Mesenchymal stem cell (in vitro differentiated cells and primary cell): ENCODE results near the gene NSMCE1.
A peak's percentile ranks its signal among the peaks of the same experiment; 100 is the strongest.
"Not testable (repeated sequence)": the region's sequence is repeated elsewhere in the genome, so short reads cannot be mapped to it uniquely, and the experiment has no call there.

Source experiments
- DNase-seq: peaks from one replicate; pipeline ENCODE4 v3.0.0-alpha.2; 2013
- H2AFZ ChIP-seq: one replicate; pipeline ENCODE4 v1.6.1; 2013; ENCODE audit warnings: low read depth, mild to moderate bottlenecking, control low read depth, inconsistent platforms, low read length, moderate library complexity
- H2AK5ac ChIP-seq: 2 replicates; pipeline ENCODE4 v1.6.1; 2013; ENCODE audit warnings: low read length, moderate library complexity, mild to moderate bottlenecking, inconsistent platforms; ENCODE audit not compliant: severe bottlenecking
- H2BK120ac ChIP-seq: one replicate; pipeline ENCODE4 v1.6.1; 2013; ENCODE audit warnings: low read depth, mild to moderate bottlenecking, inconsistent platforms, low read length, moderate library complexity
- H2BK12ac ChIP-seq, 2 experiments: one replicate each; pipeline ENCODE4 v1.6.1; 2013; ENCODE audit warnings: inconsistent platforms in 2 of 2, low read length in 2 of 2, mild to moderate bottlenecking in 2 of 2, moderate library complexity in 2 of 2, control low read depth in 1 of 2
- H2BK15ac ChIP-seq: one replicate; pipeline ENCODE4 v1.6.1; 2013; ENCODE audit warnings: mild to moderate bottlenecking, low read depth, inconsistent platforms; ENCODE audit not compliant: poor library complexity, severe bottlenecking
- H2BK5ac ChIP-seq: 2 replicates; pipeline ENCODE4 v1.6.1; 2013; ENCODE audit warnings: low read depth, mild to moderate bottlenecking, low read length, control low read depth, inconsistent platforms; ENCODE audit not compliant: poor library complexity, severe bottlenecking
- H3K14ac ChIP-seq, 2 experiments: one replicate each; pipeline ENCODE4 v1.6.1; 2013; ENCODE audit warnings: inconsistent platforms in 2 of 2, low read length in 2 of 2, control low read depth in 1 of 2, mild to moderate bottlenecking in 1 of 2, moderate library complexity in 1 of 2
- H3K18ac ChIP-seq, 2 experiments: one replicate each; pipeline ENCODE4 v1.6.1; 2013; ENCODE audit warnings: inconsistent platforms in 2 of 2, low read length in 2 of 2, control low read depth in 1 of 2, low read depth in 1 of 2, mild to moderate bottlenecking in 1 of 2
- H3K23ac ChIP-seq, 2 experiments: one replicate each; pipeline ENCODE4 v1.6.1; 2013; ENCODE audit warnings: inconsistent platforms in 2 of 2, low read length in 2 of 2, mild to moderate bottlenecking in 2 of 2, moderate library complexity in 2 of 2, control low read depth in 1 of 2
- H3K27ac ChIP-seq: 2 replicates; pipeline ENCODE4 v1.5.1; 2013; ENCODE audit warnings: mild to moderate bottlenecking, moderate library complexity, low read length, control low read depth, inconsistent platforms; ENCODE audit not compliant: poor library complexity, severe bottlenecking
- H3K27me3 ChIP-seq, 2 experiments: 2 replicates each; pipeline versions ENCODE4 v1.6.1 to v1.7.0; 2013; ENCODE audit warnings: low read length in 2 of 2, mild to moderate bottlenecking in 2 of 2, moderate library complexity in 2 of 2, control low read depth in 1 of 2, inconsistent platforms in 1 of 2; ENCODE audit not compliant: control insufficient read depth in 1 of 2, insufficient read depth in 1 of 2
- H3K36me3 ChIP-seq, 2 experiments: 2 replicates each; pipeline versions ENCODE4 v1.6.1 to v1.7.0; 2013; ENCODE audit warnings: low read length in 2 of 2, control low read depth in 1 of 2, inconsistent platforms in 1 of 2, low read depth in 1 of 2, mild to moderate bottlenecking in 1 of 2; ENCODE audit not compliant: insufficient read depth in 2 of 2, control insufficient read depth in 1 of 2
- H3K4ac ChIP-seq, 2 experiments: one replicate each; pipeline ENCODE4 v1.6.1; 2013; ENCODE audit warnings: inconsistent platforms in 2 of 2, low read length in 2 of 2, mild to moderate bottlenecking in 2 of 2, moderate library complexity in 2 of 2, control low read depth in 1 of 2, low read depth in 1 of 2
- H3K4me1 ChIP-seq: 2 replicates; pipeline ENCODE4 v1.6.1; 2013; ENCODE audit warnings: low read depth, low read length, control low read depth; ENCODE audit not compliant: control insufficient read depth, insufficient read depth
- H3K4me2 ChIP-seq: 2 replicates; pipeline ENCODE4 v1.6.1; 2013; ENCODE audit warnings: low read length, mild to moderate bottlenecking, inconsistent platforms; ENCODE audit not compliant: poor library complexity, severe bottlenecking
- H3K4me3 ChIP-seq, 2 experiments: 2 replicates each; pipeline versions ENCODE4 v1.5.1 to v1.7.0; 2013; ENCODE audit warnings: low read length in 2 of 2, mild to moderate bottlenecking in 2 of 2, control low read depth in 1 of 2, low read depth in 1 of 2; ENCODE audit not compliant: insufficient read depth in 1 of 2
- H3K79me1 ChIP-seq: replicated peaks from 2 replicates; pipeline ENCODE4 v1.6.1; 2013; ENCODE audit warnings: mild to moderate bottlenecking, control low read depth, low read length, inconsistent platforms; ENCODE audit not compliant: poor library complexity, severe bottlenecking
- H3K9ac ChIP-seq: 2 replicates; pipeline ENCODE4 v1.7.0; 2013; ENCODE audit warnings: mild to moderate bottlenecking, low read length, moderate library complexity
- H3K9me3 ChIP-seq: 2 replicates; pipeline ENCODE4 v1.7.0; 2013; ENCODE audit warnings: mild to moderate bottlenecking, low read length; ENCODE audit not compliant: control insufficient read depth
- H4K8ac ChIP-seq: one replicate; pipeline ENCODE4 v1.6.1; 2013; ENCODE audit warnings: inconsistent platforms, mild to moderate bottlenecking, low read length, moderate library complexity
- H4K91ac ChIP-seq: one replicate; pipeline ENCODE4 v1.6.1; 2013; ENCODE audit warnings: mild to moderate bottlenecking, low read length, inconsistent platforms
- WGBS: methylation state at CpG from one replicate; pipeline ENCODE4 v1.1.7; 2013; ENCODE audit warnings: mixed read lengths; 5-methylcytosine and 5-hydroxymethylcytosine counted together

The NSMCE1 gene

GRCh38 chr16:27290562-27290961 lies 22.0 kb upstream of the NSMCE1 start:
- H2BK5ac ChIP-seq: no peak overlapping the region
- H3K79me1 ChIP-seq: no peaks in the 10 kb centered on the region
- H3K27ac ChIP-seq: no peak overlapping the region
- no peaks in the 10 kb centered on the region for H3K36me3 ChIP-seq
- no peak overlapping the region for H3K14ac ChIP-seq
- H3K4me1 ChIP-seq: peaks cover 13% of the 10 kb centered on the region
- H3K9ac ChIP-seq: no peak overlapping the region
- no peak overlapping the region for H3K4me2 ChIP-seq
- H2BK120ac ChIP-seq: no peak overlapping the region
- no peak overlapping the region for H4K8ac ChIP-seq
- no peak overlapping the region for H2AFZ ChIP-seq
- no peaks in the 10 kb centered on the region for H3K27me3 ChIP-seq
- no peak overlapping the region for H2BK12ac ChIP-seq
- no peak overlapping the region for H2BK15ac ChIP-seq
- H3K18ac ChIP-seq: no peak overlapping the region
- H4K91ac ChIP-seq: no peak overlapping the region
- H3K4ac ChIP-seq: no peak overlapping the region
- no peak overlapping the region for H3K4me3 ChIP-seq
- no peak for DNase-seq
- no peaks in the 10 kb centered on the region for H3K9me3 ChIP-seq
- H2AK5ac ChIP-seq: no peak overlapping the region
- H3K23ac ChIP-seq: no peak overlapping the region

GRCh38 chr16:27289669-27290068 lies 21.1 kb upstream of the NSMCE1 start:
- WGBS: 95% methylated on average over 5 of the region's 6 CpGs
- Histone ChIP-seq H2BK120ac (no peak overlapping the region), H3K4me1 (peaks cover 17% of the 10 kb centered on the region), H4K91ac (no peak overlapping the region), H3K18ac (no peak overlapping the region), H4K8ac (no peak overlapping the region), H2BK12ac (no peak overlapping the region), H3K4me3 (no peak overlapping the region), H3K9me3 (no peaks in the 10 kb centered on the region), H2AK5ac (no peak overlapping the region), H2AFZ (no peak overlapping the region), H3K36me3 (no peaks in the 10 kb centered on the region), H2BK15ac (no peak overlapping the region), H2BK5ac (no peak overlapping the region), H3K27ac (no peak overlapping the region), H3K23ac (no peak overlapping the region), H3K4me2 (no peak overlapping the region), H3K14ac (no peak overlapping the region), H3K79me1 (no peaks in the 10 kb centered on the region), H3K4ac (no peak overlapping the region), H3K27me3 (no peaks in the 10 kb centered on the region), H3K9ac (no peak overlapping the region)
- DNase-seq: no peak

GRCh38 chr16:27288313-27288712 lies 19.7 kb upstream of the NSMCE1 start:
- not testable (repeated sequence) for H2AK5ac ChIP-seq, H3K79me1 ChIP-seq, H3K4me2 ChIP-seq, H3K27me3 ChIP-seq, DNase-seq, H3K18ac ChIP-seq, H3K4me3 ChIP-seq, H2BK15ac ChIP-seq, H3K9me3 ChIP-seq, H4K8ac ChIP-seq, H2AFZ ChIP-seq, H4K91ac ChIP-seq, H2BK120ac ChIP-seq, H3K27ac ChIP-seq, H3K14ac ChIP-seq, H2BK12ac ChIP-seq, H2BK5ac ChIP-seq, H3K23ac ChIP-seq, H3K4ac ChIP-seq, H3K9ac ChIP-seq, H3K36me3 ChIP-seq
- WGBS: 94% methylated on average over 5 of the region's 6 CpGs
- H3K4me1 ChIP-seq: peaks cover 17% of the 10 kb centered on the region

- 94% methylated on average over 8 of the region's 11 CpGs for WGBS
- no peaks in the 10 kb centered on the region for H3K9me3 ChIP-seq
Measured at GRCh38 chr16:27287887-27288286, 19.3 kb upstream of the NSMCE1 start.

More at GRCh38 chr16:27287887-27288286, 19.3 kb upstream of the NSMCE1 start:
- no peak overlapping the region for H3K4ac ChIP-seq
- no peak for DNase-seq
- no peak overlapping the region for H3K23ac ChIP-seq
- H3K27ac ChIP-seq: no peak overlapping the region
- H4K91ac ChIP-seq: no peak overlapping the region
- peaks cover 17% of the 10 kb centered on the region for H3K4me1 ChIP-seq
- H2BK120ac ChIP-seq: no peak overlapping the region
- no peak overlapping the region for H2BK12ac ChIP-seq
- H2BK5ac ChIP-seq: no peak overlapping the region
- no peaks in the 10 kb centered on the region for H3K79me1 ChIP-seq
- H3K14ac ChIP-seq: no peak overlapping the region
- H3K4me3 ChIP-seq: no peak overlapping the region
- peak overlapping the region; percentile 81 for H2AK5ac ChIP-seq
- no peak overlapping the region for H3K18ac ChIP-seq
- no peaks in the 10 kb centered on the region for H3K27me3 ChIP-seq
- no peak overlapping the region for H3K9ac ChIP-seq
- H2BK15ac ChIP-seq: no peak overlapping the region
- no peaks in the 10 kb centered on the region for H3K36me3 ChIP-seq
- no peak overlapping the region for H3K4me2 ChIP-seq
- peak overlapping the region; percentile 20 for H4K8ac ChIP-seq
- no peak overlapping the region for H2AFZ ChIP-seq
